ENCODE results near the gene STK32C. TPM values are rescaled to one million over a fixed set of nuclear protein-coding genes. Genes with fewer than 3 reads are reported as not detected.

The STK32C gene
- total RNA-seq, 2 donors from 2014 or later: 0.78 to 4.0 TPM

DNA sequence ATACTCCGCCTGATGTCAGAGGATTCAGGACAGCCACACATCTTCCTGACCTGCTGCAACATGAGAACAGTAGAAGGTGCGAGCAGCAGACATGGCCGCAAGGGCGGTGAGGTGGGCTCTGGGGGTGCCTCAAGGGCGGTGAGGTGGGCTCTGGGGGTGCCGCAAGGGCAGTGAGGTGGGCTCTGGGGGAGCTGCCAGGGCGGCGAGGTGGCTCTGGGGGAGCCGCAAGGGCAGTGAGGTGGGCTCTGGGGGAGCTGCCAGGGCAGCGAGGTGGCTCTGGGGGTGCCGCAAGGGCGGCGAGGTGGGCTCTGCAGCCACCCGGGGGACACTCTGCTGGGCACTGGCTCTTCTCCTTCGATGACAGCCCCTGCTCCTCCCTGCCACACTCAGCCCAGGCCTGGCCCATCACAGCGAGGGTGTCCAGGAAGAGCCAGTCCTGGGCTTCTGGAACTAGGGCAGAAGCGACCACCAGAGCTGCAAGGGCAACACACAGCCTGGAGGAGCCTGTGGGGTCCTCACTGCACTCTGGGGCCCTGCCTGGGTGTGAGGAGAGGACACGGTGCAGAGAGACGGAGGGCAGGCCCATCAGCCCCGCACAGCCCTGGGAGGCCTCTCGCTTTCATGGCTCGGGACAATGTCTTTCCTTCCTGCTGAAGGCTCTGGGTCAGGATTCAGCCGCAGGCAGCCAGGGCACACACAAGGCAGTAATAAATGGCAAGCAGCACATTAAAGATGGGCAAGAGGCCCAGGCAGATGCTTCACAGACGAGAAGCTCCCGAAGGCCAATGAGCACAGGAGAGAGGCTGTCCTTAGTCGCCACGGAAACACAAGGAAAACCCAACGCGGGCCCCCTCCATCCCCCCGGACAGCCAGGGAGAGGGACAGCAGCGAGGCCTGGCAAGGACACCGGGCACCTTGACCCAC is 42.5 kb downstream of the STK32C start:
- ATAC-seq (peak; percentile 24), DNase-seq (peak in 1 of 4 donors; percentile 21)
- Histone ChIP-seq H3K27me3 (no peaks in the 10 kb centered on the region), H3K27ac (no peak overlapping the region), H3K36me3 (replicated peaks in 1 of 2; ENCODE audit: insufficient read depth in 1 of 2, low read depth in 2 of 2) (no peaks in the 10 kb centered on the region), H3K9me3 (no peaks in the 10 kb centered on the region), H3K4me1 (peaks cover 11% of the 10 kb centered on the region), H3K4me3 (no peak overlapping the region)
- intact Hi-C loops (cut with DNase I): no loop called here
- TF ChIP-seq, protein P1, sequence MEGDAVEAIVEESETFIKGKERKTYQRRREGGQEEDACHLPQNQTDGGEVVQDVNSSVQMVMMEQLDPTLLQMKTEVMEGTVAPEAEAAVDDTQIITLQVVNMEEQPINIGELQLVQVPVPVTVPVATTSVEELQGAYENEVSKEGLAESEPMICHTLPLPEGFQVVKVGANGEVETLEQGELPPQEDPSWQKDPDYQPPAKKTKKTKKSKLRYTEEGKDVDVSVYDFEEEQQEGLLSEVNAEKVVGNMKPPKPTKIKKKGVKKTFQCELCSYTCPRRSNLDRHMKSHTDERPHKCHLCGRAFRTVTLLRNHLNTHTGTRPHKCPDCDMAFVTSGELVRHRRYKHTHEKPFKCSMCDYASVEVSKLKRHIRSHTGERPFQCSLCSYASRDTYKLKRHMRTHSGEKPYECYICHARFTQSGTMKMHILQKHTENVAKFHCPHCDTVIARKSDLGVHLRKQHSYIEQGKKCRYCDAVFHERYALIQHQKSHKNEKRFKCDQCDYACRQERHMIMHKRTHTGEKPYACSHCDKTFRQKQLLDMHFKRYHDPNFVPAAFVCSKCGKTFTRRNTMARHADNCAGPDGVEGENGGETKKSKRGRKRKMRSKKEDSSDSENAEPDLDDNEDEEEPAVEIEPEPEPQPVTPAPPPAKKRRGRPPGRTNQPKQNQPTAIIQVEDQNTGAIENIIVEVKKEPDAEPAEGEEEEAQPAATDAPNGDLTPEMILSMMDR (IDR thresholded peaks at IDR 0.05): no peak
- TF ChIP-seq POLR2A (IDR thresholded peaks at IDR 0.05): no peak
- WGBS, 2 donors: 58 to 70% methylated on average over 29 to 32 of the region's 32 CpGs

DNA sequence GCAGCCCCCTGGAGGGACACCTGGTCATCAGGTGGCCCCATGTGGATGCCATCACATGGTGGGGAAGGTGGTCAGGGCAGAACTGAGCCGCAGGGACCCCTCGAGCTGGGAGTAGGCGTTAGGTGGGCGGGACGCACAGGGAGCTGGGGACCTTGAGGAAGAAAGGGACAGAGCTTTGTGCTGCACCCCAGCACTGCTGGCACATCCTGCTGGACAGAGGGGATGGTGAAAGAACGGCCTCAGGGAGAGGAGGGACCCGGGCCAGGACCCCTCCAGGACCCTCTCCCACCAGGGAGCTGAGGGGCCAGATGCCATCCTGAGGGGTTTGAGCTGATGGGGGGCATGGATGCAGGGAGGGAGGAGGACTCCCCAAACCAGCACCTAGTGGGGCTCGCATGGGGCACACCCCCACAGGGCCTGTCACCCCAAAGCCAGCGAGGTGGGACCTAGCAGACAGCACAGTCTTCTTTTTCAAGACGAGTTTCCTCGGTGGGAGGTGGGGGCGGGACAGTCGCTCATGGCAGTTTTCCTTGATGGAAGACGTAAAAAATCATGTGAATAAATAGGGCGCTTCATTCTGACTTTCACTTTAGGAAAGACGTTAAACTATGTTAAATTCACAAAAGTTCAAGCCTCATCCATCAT is 43.3 kb downstream of the STK32C start:
- WGBS, 2 donors: 81% methylated on average over 15 to 16 of the region's 16 CpGs
- no peak for TF ChIP-seq POLR2A (IDR thresholded peaks at IDR 0.05)
- TF ChIP-seq, protein P1 (IDR thresholded peaks at IDR 0.05): no peak

DNA sequence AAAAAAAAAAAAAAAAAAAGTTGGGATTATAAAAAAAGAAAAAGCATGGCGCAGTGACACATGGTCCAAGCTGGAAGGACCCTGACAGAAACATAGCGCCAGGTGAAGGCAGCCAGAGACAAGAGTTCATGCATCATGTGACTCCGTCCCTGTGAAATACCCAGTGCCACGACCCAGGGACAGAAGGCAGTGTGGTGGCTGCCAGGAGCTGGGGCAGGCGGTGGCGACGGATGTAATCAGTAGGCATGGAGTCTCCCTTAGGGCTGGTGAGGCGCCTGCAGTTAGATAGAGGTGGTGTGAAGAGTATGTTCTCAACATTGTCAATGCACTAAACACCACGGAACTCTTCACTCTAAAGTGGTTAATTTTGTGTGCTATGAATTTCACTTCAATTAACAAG is 43.9 kb downstream of the STK32C start:
- H3K4me3 ChIP-seq: no peak overlapping the region
- peaks cover 11% of the 10 kb centered on the region for H3K4me1 ChIP-seq
- no peaks in the 10 kb centered on the region for H3K9me3 ChIP-seq
- WGBS, 2 donors: 83% methylated on average over 9 of the region's 9 CpGs
- H3K36me3 ChIP-seq (replicated peaks in 1 of 2; ENCODE audit: insufficient read depth in 1 of 2, low read depth in 2 of 2): no peaks in the 10 kb centered on the region
- ATAC-seq (no peak), DNase-seq (no peak)
- no peak overlapping the region for H3K27ac ChIP-seq
- no peak for TF ChIP-seq POLR2A (IDR thresholded peaks at IDR 0.05)
- TF ChIP-seq, protein P1 (IDR thresholded peaks at IDR 0.05): no peak
- H3K27me3 ChIP-seq: no peaks in the 10 kb centered on the region
- intact Hi-C loops (cut with DNase I): no loop called here

More for the DNA sequence above, 43.3 kb downstream of the STK32C start:
- Histone ChIP-seq H3K36me3 (replicated peaks in 1 of 2; ENCODE audit: insufficient read depth in 1 of 2, low read depth in 2 of 2) (no peaks in the 10 kb centered on the region), H3K4me3 (no peak overlapping the region), H3K27ac (no peak overlapping the region), H3K4me1 (peaks cover 11% of the 10 kb centered on the region), H3K9me3 (no peaks in the 10 kb centered on the region), H3K27me3 (no peaks in the 10 kb centered on the region)
- intact Hi-C loops (cut with DNase I): no loop called here
- DNase-seq (no peak), ATAC-seq (no peak)

GRCh38 chr10:132259702-132260482 is 47.9 kb downstream of the STK32C start:
- Histone ChIP-seq H3K27me3 (no peaks in the 10 kb centered on the region), H3K36me3 (replicated peaks in 1 of 2; ENCODE audit: insufficient read depth in 1 of 2, low read depth in 2 of 2) (no peaks in the 10 kb centered on the region), H3K9me3 (no peaks in the 10 kb centered on the region), H3K27ac (no peak overlapping the region), H3K4me1 (no peaks in the 10 kb centered on the region), H3K4me3 (no peak overlapping the region)
- WGBS, 2 donors: 89 to 93% methylated on average over 14 to 26 of the region's 27 CpGs
- ATAC-seq: no peak
- intact Hi-C loops (cut with DNase I): no loop called here
- TF ChIP-seq POLR2A (IDR thresholded peaks at IDR 0.05): no peak
- TF ChIP-seq, protein P1 (IDR thresholded peaks at IDR 0.05): no peak
- DNase-seq: no peak

All from body of pancreas (tissue), 4 donors.